ENCODE data around the gene ALOXE3.

ALOXE3 gene

GRCh38 chr17:8149419-8150193, 31.3 kb upstream of the ALOXE3 start:
- no peak for TF ChIP-seq CTCF (conservative IDR thresholded peaks at IDR 0.05; ENCODE audit: low read depth, low read length)
- DNase-seq (ENCODE audit: low read depth) = no peak
- no peak overlapping the region for H3K4me3 ChIP-seq (ENCODE audit: low read depth, low read length)

- no peak for TF ChIP-seq CTCF (conservative IDR thresholded peaks at IDR 0.05; ENCODE audit: low read depth, low read length)
- no peak for DNase-seq (ENCODE audit: low read depth)
- H3K4me3 ChIP-seq (ENCODE audit: low read depth, low read length) = no peak overlapping the region
Measured at GRCh38 chr17:8148560-8148959, 30.2 kb upstream of the ALOXE3 start.

GRCh38 chr17:8147805-8148404, 29.6 kb upstream of the ALOXE3 start:
- DNase-seq (ENCODE audit: low read depth) = no peak
- H3K4me3 ChIP-seq (ENCODE audit: low read depth, low read length) = no peak overlapping the region
- no peak for TF ChIP-seq CTCF (conservative IDR thresholded peaks at IDR 0.05; ENCODE audit: low read depth, low read length)

DNA sequence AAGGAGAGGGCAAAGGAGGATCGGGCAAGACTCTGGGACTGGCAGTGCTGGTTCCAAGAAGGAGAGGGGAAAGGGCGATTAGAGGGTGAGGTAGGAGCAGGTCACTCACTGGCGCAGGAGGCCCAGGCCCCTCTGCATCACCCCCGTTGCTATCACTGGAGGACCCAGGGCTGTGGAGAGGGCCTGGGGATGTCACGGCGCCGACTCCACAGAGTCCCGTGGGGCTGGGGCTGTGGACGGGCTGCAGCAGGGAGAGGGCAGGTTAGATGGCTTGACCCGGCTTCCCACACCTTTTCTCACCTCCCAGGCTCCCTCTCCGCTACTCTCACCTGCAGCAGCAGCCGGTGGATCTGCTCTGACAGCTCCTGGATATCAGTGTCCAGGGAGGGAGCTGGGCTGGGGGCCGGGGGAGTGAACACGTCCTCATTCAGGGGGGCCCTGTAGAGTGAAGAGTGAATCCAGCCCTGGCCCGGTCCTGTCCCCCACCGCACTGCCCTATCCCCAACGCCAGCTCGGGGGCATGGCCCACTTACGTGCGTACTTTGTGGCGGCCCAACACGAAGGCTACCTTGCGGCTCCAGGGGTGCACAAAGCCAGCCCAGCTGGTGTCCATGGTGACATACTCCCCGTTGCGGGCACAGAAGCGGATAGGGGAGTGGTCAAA, 29.0 kb upstream of the ALOXE3 start:
- TF ChIP-seq CTCF (conservative IDR thresholded peaks at IDR 0.05; ENCODE audit: low read depth, low read length) = no peak
- DNase-seq (ENCODE audit: low read depth) = no peak
- no peak overlapping the region for H3K4me3 ChIP-seq (ENCODE audit: low read depth, low read length)

- no peak overlapping the region for H3K4me3 ChIP-seq (ENCODE audit: low read depth, low read length)
- TF ChIP-seq CTCF (conservative IDR thresholded peaks at IDR 0.05; ENCODE audit: low read depth, low read length) = no peak
- DNase-seq (ENCODE audit: low read depth) = no peak
Measured at GRCh38 chr17:8146381-8147140, 28.2 kb upstream of the ALOXE3 start.

DNA sequence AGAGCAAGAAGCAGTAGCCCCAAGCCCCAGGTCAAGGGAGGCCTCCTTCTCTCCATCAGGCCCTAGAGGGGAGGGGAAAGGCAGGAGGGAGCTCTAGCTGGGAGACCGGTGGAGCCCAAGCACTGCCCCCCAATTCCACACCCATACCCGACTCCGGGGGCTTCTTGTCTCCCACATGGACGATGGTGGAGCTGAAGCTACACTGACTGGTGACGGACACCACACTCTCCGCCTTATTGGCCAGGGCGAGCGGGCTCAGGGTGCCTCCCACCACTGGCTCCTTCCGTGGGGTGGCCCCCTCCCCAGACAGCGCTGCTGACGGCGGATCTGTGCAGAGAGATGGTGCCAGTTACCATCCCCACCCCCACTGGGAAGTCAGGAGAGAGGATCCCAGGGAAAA, 27.5 kb upstream of the ALOXE3 start:
- no peak for TF ChIP-seq CTCF (conservative IDR thresholded peaks at IDR 0.05; ENCODE audit: low read depth, low read length)
- no peak for DNase-seq (ENCODE audit: low read depth)
- H3K4me3 ChIP-seq (ENCODE audit: low read depth, low read length) = no peak overlapping the region
